SK-N-SH (cell line): Measurements from ENCODE around the gene MMS19. TPM values are rescaled to one million over a fixed set of nuclear protein-coding genes. Genes with fewer than 3 reads are reported as not detected.
"Not testable (repeated sequence)": the region's sequence is repeated elsewhere in the genome, so short reads cannot be mapped to it uniquely, and the experiment has no call there.

Experiments
- CTCF ChIA-PET: fragments of 300-600, 350-600 bp; formaldehyde crosslinking; extraction: SDS; loops from one replicate; lab custom pipeline; 2021; lab: Yijun Ruan, JAX
- POLR2A ChIA-PET: fragments of 350-600 bp; sonication (Branson Sonifier 250); formaldehyde crosslinking; extraction: SDS; loops from one replicate; lab custom pipeline; 2020; ENCODE audit warnings: antibody characterized with exemption, inconsistent platforms; lab: Yijun Ruan, JAX
- DNase-seq: peaks from one replicate; pipeline ENCODE4 v3.0.0; 2012
- H2AFZ ChIP-seq: fragments of 200-600 bp; sonication (generic); 2 replicates; pipeline ENCODE4 v1.8.1; 2016; ENCODE audit warnings: antibody characterized with exemption, mild to moderate bottlenecking, low read depth
- H3F3A ChIP-seq: fragments of 200-600 bp; sonication (generic); replicated peaks from 2 replicates; pipeline ENCODE3; 2016; ENCODE audit warnings: antibody characterized with exemption, mild to moderate bottlenecking; ENCODE audit not compliant: insufficient read depth
- H3K27ac ChIP-seq, 2 experiments: fragments of 200-500 bp in 1 of 2; fragments of 200-600 bp in 1 of 2; sonication (Bioruptor generic) in 1 of 2; sonication (generic), shearing (Covaris generic) in 1 of 2; 2 replicates each; pipeline versions ENCODE4 v1.5.1 to v1.6.1; 2014 to 2016; ENCODE audit warnings: low read depth in 2 of 2, inconsistent platforms in 1 of 2, low read length in 1 of 2, mild to moderate bottlenecking in 1 of 2, mixed read lengths in 1 of 2
- H3K27me3 ChIP-seq: fragments of 200-600 bp; sonication (generic), shearing (Covaris generic); 2 replicates; pipeline ENCODE4 v1.6.1; 2016; ENCODE audit warnings: mixed run types; ENCODE audit not compliant: insufficient read depth
- H3K36me3 ChIP-seq, 2 experiments: fragments of 200-500 bp in 1 of 2; fragments of 200-600 bp in 1 of 2; sonication (Bioruptor generic) in 1 of 2; sonication (generic) in 1 of 2; replicated peaks in 1 of 2; 2 replicates each; pipeline versions ENCODE3 to v1.5.1; 2014 to 2016; ENCODE audit warnings: low read length in 1 of 2, mild to moderate bottlenecking in 1 of 2; ENCODE audit not compliant: insufficient read depth in 2 of 2, control insufficient read depth in 1 of 2
- H3K4me1 ChIP-seq, 2 experiments: fragments of 200-500 bp in 1 of 2; fragments of 200-600 bp in 1 of 2; sonication (Bioruptor generic) in 1 of 2; sonication (generic), shearing (Covaris generic) in 1 of 2; 2 replicates each; pipeline versions ENCODE4 v1.5.1 to v1.6.1; 2014 to 2016; ENCODE audit warnings: low read depth in 1 of 2, low read length in 1 of 2, mixed run types in 1 of 2; ENCODE audit not compliant: insufficient read depth in 2 of 2, control insufficient read depth in 1 of 2
- H3K4me2 ChIP-seq: fragments of 200-600 bp; sonication (generic), shearing (Covaris generic); 2 replicates; pipeline ENCODE4 v1.6.1; 2017; ENCODE audit warnings: mixed run types
- H3K4me3 ChIP-seq, 2 experiments: fragments of 200-500 bp in 1 of 2; fragments of 200-600 bp in 1 of 2; sonication (Bioruptor generic) in 1 of 2; sonication (generic), shearing (Covaris generic) in 1 of 2; 2 replicates each; pipeline versions ENCODE4 v1.5.1 to v1.8.1; 2014 to 2016; ENCODE audit warnings: low read depth in 2 of 2, inconsistent platforms in 1 of 2, low read length in 1 of 2, mild to moderate bottlenecking in 1 of 2, mixed read lengths in 1 of 2, moderate library complexity in 1 of 2
- H3K79me2 ChIP-seq: fragments of 200-600 bp; sonication (generic); 2 replicates; pipeline ENCODE4 v1.8.1; 2017; ENCODE audit warnings: mild to moderate bottlenecking; ENCODE audit not compliant: insufficient read depth
- H3K9ac ChIP-seq: fragments of 200-600 bp; sonication (generic); 2 replicates; pipeline ENCODE4 v1.6.1; 2017; ENCODE audit warnings: mixed run types
- H3K9me2 ChIP-seq: fragments of 200-600 bp; sonication (generic); 2 replicates; pipeline ENCODE4 v1.6.1; 2017; ENCODE audit warnings: mixed run types
- H3K9me3 ChIP-seq: fragments of 200-600 bp; sonication (generic); 2 replicates; pipeline ENCODE4 v1.6.1; 2017; ENCODE audit warnings: mixed run types, mild to moderate bottlenecking, moderate library complexity
- H4K20me1 ChIP-seq: fragments of 200-600 bp; sonication (generic); 2 replicates; pipeline ENCODE4 v1.6.1; 2017; ENCODE audit warnings: mild to moderate bottlenecking, mixed run types; ENCODE audit not compliant: insufficient read depth
- CHD2 ChIP-seq: fragments of 150-350 bp; IDR thresholded peaks from 2 replicates; pipeline ENCODE4 v1.6.1; 2018; ENCODE audit warnings: low read length; ENCODE audit not compliant: partially characterized antibody
- ELF1 ChIP-seq: IDR thresholded peaks from 2 replicates; pipeline ENCODE4 v1.4.0; 2012
- EP300 ChIP-seq, 2 experiments: IDR thresholded peaks; 2 replicates each; pipeline versions ENCODE4 v1.4.0 to v1.6.1; 2012; ENCODE audit warnings: borderline replicate concordance in 1 of 2, low read depth in 1 of 2, low read length in 1 of 2
- EZH2phosphoT487 ChIP-seq: fragments of 200-600 bp; sonication (generic); IDR thresholded peaks from 2 replicates; pipeline ENCODE4 v1.6.1; 2017; ENCODE audit warnings: low read depth, mixed run types, mild to moderate bottlenecking, antibody characterized with exemption, moderate library complexity, borderline replicate concordance
- FOSL2 ChIP-seq: IDR thresholded peaks from 2 replicates; pipeline ENCODE4 v1.4.0; 2012; ENCODE audit warnings: low read depth, mild to moderate bottlenecking, moderate library complexity, borderline replicate concordance
- GABPA ChIP-seq: IDR thresholded peaks from 2 replicates; pipeline ENCODE4 v1.4.0; 2012; ENCODE audit warnings: low read depth, mild to moderate bottlenecking
- MEF2A ChIP-seq: IDR thresholded peaks from 2 replicates; pipeline ENCODE4 v1.4.0; 2012; ENCODE audit warnings: low read depth, borderline replicate concordance
- MXI1 ChIP-seq: IDR thresholded peaks from 2 replicates; pipeline ENCODE4 v1.6.1; 2012; ENCODE audit warnings: mild to moderate bottlenecking, low read depth, low read length, improper control_type of control experiment
- NFIC ChIP-seq: IDR thresholded peaks from 2 replicates; pipeline ENCODE4 v1.4.0; 2012; ENCODE audit warnings: borderline replicate concordance
- POLR2AphosphoS5 ChIP-seq: IDR thresholded peaks from 2 replicates; pipeline ENCODE4 v1.6.1; 2012; ENCODE audit warnings: low read depth, low read length
- RAD21 ChIP-seq: IDR thresholded peaks from 2 replicates; pipeline ENCODE4 v1.6.1; 2012; ENCODE audit warnings: mild to moderate bottlenecking, low read length
- RFX5 ChIP-seq: IDR thresholded peaks from 2 replicates; pipeline ENCODE4 v1.6.1; 2012; ENCODE audit warnings: mild to moderate bottlenecking, improper control_type of control experiment, low read length
- SMC3 ChIP-seq: IDR thresholded peaks from 2 replicates; pipeline ENCODE4 v1.6.1; 2012; ENCODE audit warnings: low read depth, low read length, improper control_type of control experiment
- USF2 ChIP-seq: fragments of 150-350 bp; IDR thresholded peaks from 2 replicates; pipeline ENCODE4 v1.6.1; 2017; ENCODE audit warnings: antibody characterized with exemption, low read length, low read depth, borderline replicate concordance
- YY1 ChIP-seq: IDR thresholded peaks from 2 replicates; pipeline ENCODE4 v1.4.0; 2012; ENCODE audit warnings: low read depth, mild to moderate bottlenecking
- WGBS: methylation state at CpG from one replicate; pipeline ENCODE4 v1.1.6; 2017; ENCODE audit warnings: low lambda C conversion rate; 5-methylcytosine and 5-hydroxymethylcytosine counted together
- polyA plus RNA-seq, 3 experiments: library from polyadenylated mRNA; depleted of rRNA; stranded (reverse); fragments of >200 nt; gene quantifications; 2 replicates each; pipeline ENCODE4 v1.2.3, GENCODE V29; 2012
- TF ChIP-seq, protein P1 (sequence below): IDR thresholded peaks from 2 replicates; pipeline ENCODE4 v1.4.0; 2012; ENCODE audit warnings: low read depth, borderline replicate concordance
- TF ChIP-seq, protein P2 (sequence below): IDR thresholded peaks from 2 replicates; pipeline ENCODE4; 2012
- TF ChIP-seq, protein P3 (sequence below): fragments of 200-600 bp; sonication (generic); IDR thresholded peaks from 2 replicates; pipeline ENCODE4 v1.6.1; 2017; ENCODE audit warnings: antibody characterized with exemption, mild to moderate bottlenecking, moderate library complexity

MMS19 gene
- polyA plus RNA-seq, 1 of the 3 experiments (the other 2 are of a cell fraction), result 56.9 TPM

- CTCF ChIA-PET, result interaction anchor here (0.5 to 4.2 kb wide), 6 partner anchors 8 to 134 kb away, joined by 3 to 24 read pairs (median 6); no protein-coding TSS in a partner anchor
Observed at GRCh38 chr10:97474918-97475317, 23.3 kb downstream of the MMS19 start.

DNA sequence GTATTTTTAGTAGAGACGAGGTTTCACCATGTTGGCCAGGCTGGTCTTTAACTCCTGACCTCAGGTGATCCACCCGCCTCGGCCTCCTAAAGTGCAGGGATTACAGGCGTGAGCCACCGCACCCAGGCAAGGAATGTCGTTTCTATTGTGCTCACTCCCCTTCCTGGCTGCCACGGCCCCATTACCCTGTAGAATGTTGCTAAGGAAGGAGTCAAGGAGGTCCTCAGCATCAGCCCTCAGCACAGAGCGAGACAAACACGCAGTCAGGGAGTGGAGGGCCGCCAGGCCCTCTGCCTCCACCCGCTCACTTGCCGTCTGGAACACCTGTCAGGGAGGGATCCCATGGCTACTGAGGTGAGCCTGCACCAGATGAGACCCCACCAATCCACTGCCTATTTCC lies 29.4 kb downstream of the MMS19 start:
- peaks cover 46 to 57% of the 10 kb centered on the region in 2 experiments for H3K36me3 ChIP-seq

More at GRCh38 chr10:97474918-97475317, 23.3 kb downstream of the MMS19 start:
- POLR2A ChIA-PET, result no interaction called here
- DNase-seq, result no peak
- no peak overlapping the region for H2AFZ ChIP-seq
- WGBS, result 98% methylated on average over 4 of the region's 4 CpGs
- H4K20me1 ChIP-seq, result no peaks in the 10 kb centered on the region
- H3K9me2 ChIP-seq, result no peaks in the 10 kb centered on the region
- TF ChIP-seq EZH2phosphoT487, result no peak
- TF ChIP-seq MEF2A, result no peak
- TF ChIP-seq YY1, result no peak
- TF ChIP-seq SMC3, result no peak
- TF ChIP-seq, protein P1, sequence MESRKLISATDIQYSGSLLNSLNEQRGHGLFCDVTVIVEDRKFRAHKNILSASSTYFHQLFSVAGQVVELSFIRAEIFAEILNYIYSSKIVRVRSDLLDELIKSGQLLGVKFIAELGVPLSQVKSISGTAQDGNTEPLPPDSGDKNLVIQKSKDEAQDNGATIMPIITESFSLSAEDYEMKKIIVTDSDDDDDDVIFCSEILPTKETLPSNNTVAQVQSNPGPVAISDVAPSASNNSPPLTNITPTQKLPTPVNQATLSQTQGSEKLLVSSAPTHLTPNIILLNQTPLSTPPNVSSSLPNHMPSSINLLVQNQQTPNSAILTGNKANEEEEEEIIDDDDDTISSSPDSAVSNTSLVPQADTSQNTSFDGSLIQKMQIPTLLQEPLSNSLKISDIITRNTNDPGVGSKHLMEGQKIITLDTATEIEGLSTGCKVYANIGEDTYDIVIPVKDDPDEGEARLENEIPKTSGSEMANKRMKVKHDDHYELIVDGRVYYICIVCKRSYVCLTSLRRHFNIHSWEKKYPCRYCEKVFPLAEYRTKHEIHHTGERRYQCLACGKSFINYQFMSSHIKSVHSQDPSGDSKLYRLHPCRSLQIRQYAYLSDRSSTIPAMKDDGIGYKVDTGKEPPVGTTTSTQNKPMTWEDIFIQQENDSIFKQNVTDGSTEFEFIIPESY, result no peak
- no peak for TF ChIP-seq RAD21
- no peak for TF ChIP-seq GABPA
- TF ChIP-seq POLR2AphosphoS5, result no peak
- TF ChIP-seq, protein P2, sequence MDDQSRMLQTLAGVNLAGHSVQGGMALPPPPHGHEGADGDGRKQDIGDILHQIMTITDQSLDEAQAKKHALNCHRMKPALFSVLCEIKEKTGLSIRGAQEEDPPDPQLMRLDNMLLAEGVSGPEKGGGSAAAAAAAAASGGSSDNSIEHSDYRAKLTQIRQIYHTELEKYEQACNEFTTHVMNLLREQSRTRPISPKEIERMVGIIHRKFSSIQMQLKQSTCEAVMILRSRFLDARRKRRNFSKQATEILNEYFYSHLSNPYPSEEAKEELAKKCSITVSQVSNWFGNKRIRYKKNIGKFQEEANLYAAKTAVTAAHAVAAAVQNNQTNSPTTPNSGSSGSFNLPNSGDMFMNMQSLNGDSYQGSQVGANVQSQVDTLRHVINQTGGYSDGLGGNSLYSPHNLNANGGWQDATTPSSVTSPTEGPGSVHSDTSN, result no peak
- no peak for TF ChIP-seq EP300 (IDR thresholded peaks at IDR 0.05; ENCODE audit: borderline replicate concordance in 1 of 2, low read depth in 1 of 2, low read length in 1 of 2)
- no peak for TF ChIP-seq FOSL2
- TF ChIP-seq NFIC, result no peak
- TF ChIP-seq USF2, result no peak
- TF ChIP-seq ELF1, result no peak
- TF ChIP-seq RFX5, result no peak
- no peak for TF ChIP-seq CHD2
- TF ChIP-seq, protein P3, sequence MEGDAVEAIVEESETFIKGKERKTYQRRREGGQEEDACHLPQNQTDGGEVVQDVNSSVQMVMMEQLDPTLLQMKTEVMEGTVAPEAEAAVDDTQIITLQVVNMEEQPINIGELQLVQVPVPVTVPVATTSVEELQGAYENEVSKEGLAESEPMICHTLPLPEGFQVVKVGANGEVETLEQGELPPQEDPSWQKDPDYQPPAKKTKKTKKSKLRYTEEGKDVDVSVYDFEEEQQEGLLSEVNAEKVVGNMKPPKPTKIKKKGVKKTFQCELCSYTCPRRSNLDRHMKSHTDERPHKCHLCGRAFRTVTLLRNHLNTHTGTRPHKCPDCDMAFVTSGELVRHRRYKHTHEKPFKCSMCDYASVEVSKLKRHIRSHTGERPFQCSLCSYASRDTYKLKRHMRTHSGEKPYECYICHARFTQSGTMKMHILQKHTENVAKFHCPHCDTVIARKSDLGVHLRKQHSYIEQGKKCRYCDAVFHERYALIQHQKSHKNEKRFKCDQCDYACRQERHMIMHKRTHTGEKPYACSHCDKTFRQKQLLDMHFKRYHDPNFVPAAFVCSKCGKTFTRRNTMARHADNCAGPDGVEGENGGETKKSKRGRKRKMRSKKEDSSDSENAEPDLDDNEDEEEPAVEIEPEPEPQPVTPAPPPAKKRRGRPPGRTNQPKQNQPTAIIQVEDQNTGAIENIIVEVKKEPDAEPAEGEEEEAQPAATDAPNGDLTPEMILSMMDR, result no peak
- no peak for TF ChIP-seq MXI1
- H3K9me3 ChIP-seq, result no peaks in the 10 kb centered on the region
- peaks cover 10% of the 10 kb centered on the region; the same call in 1 of the 2 replicates for H3K79me2 ChIP-seq
- H3K4me2 ChIP-seq, result no peak overlapping the region
- H3K4me1 ChIP-seq, result no peaks in the 10 kb centered on the region; a peak in 1 of 4 replicates
- H3F3A ChIP-seq, result peaks cover 7% of the 10 kb centered on the region
- no peak overlapping the region for H3K9ac ChIP-seq
- H3K27me3 ChIP-seq, result no peaks in the 10 kb centered on the region
- no peak overlapping the region for H3K27ac ChIP-seq
- H3K36me3 ChIP-seq, result peaks cover 63 to 66% of the 10 kb centered on the region in 2 experiments
- no peak overlapping the region for H3K4me3 ChIP-seq

More for the DNA sequence above, 29.4 kb downstream of the MMS19 start:
- POLR2A ChIA-PET, DNase-seq, H3K4me3 ChIP-seq, H3K79me2 ChIP-seq, H3K4me2 ChIP-seq, H3K27me3 ChIP-seq, H2AFZ ChIP-seq, H3K9ac ChIP-seq, H4K20me1 ChIP-seq, H3K9me2 ChIP-seq, H3K27ac ChIP-seq, H3K9me3 ChIP-seq, H3K4me1 ChIP-seq: not testable (repeated sequence)
- WGBS, result 96% methylated on average over 9 of the region's 12 CpGs
- peaks cover 24% of the 10 kb centered on the region for H3F3A ChIP-seq
- CTCF ChIA-PET, result interaction anchor here (0.9 to 8.7 kb wide), 3 partner anchors 17 to 144 kb away, joined by 3 to 132 read pairs (median 6); no protein-coding TSS in a partner anchor
